HepG2 (cell line): Measurements from ENCODE around the gene PGGT1B. TPM values are rescaled to one million over a fixed set of nuclear protein-coding genes. Genes with fewer than 3 reads are reported as not detected.

Experiments used
- ATF4 ChIP-seq, 2 experiments: fragments of 450-650 bp in 1 of 2; sonication (generic) in 1 of 2; formaldehyde crosslinking; IDR thresholded peaks; 2 replicates each; pipeline versions ENCODE4 v1.5.0 to v1.8.0; 2020 to 2022; ENCODE audit warnings: mild to moderate bottlenecking in 1 of 2, missing genetic modification reagents in 1 of 2
- DMAP1 ChIP-seq: IDR thresholded peaks from 2 replicates; pipeline ENCODE4 v1.6.1; 2016
- FOXJ3 ChIP-seq: sonication (generic); formaldehyde crosslinking; IDR thresholded peaks from 2 replicates; pipeline ENCODE4 v1.4.0; 2020; ENCODE audit warnings: missing genetic modification reagents, mild to moderate bottlenecking, borderline replicate concordance
- FOXP4 ChIP-seq: sonication (generic); formaldehyde crosslinking; IDR thresholded peaks from 2 replicates; pipeline ENCODE4 v1.4.0; 2020; ENCODE audit warnings: missing genetic modification reagents
- HNRNPUL1 ChIP-seq: fragments of 200-400 bp; formaldehyde crosslinking; IDR thresholded peaks from 2 replicates; pipeline ENCODE4 v1.6.1; 2017; ENCODE audit warnings: low read depth, mild to moderate bottlenecking, low read length, moderate library complexity
- JUN ChIP-seq: sonication (generic); formaldehyde crosslinking; IDR thresholded peaks from 2 replicates; pipeline ENCODE4 v1.4.0; 2020; ENCODE audit warnings: mild to moderate bottlenecking, missing genetic modification reagents
- MTF1 ChIP-seq: sonication (generic); formaldehyde crosslinking; IDR thresholded peaks from 2 replicates; pipeline ENCODE4 v1.5.0; 2020; ENCODE audit warnings: missing genetic modification reagents
- NFE2 ChIP-seq: sonication (generic); formaldehyde crosslinking; IDR thresholded peaks from 2 replicates; pipeline ENCODE4 v1.4.0; 2020; ENCODE audit warnings: missing genetic modification reagents
- SIN3B ChIP-seq: fragments of 150-350 bp; IDR thresholded peaks from 2 replicates; pipeline ENCODE4 v1.6.1; 2014; ENCODE audit warnings: low read length
- SMAD1 ChIP-seq: sonication (generic); formaldehyde crosslinking; IDR thresholded peaks from 2 replicates; pipeline ENCODE4 v1.4.0; 2020; ENCODE audit warnings: missing genetic modification reagents, low read depth, mild to moderate bottlenecking, borderline replicate concordance
- TCF7 ChIP-seq: sonication (generic); IDR thresholded peaks from 2 replicates; pipeline ENCODE4 v1.6.1; 2016; ENCODE audit warnings: antibody characterized with exemption, low read depth
- ZBTB14 ChIP-seq: sonication (generic); formaldehyde crosslinking; IDR thresholded peaks from 2 replicates; pipeline ENCODE4 v1.4.0; 2020; ENCODE audit warnings: missing genetic modification reagents
- ZBTB42 ChIP-seq: sonication (generic); formaldehyde crosslinking; IDR thresholded peaks from 2 replicates; pipeline ENCODE4 v1.5.0; 2020; ENCODE audit warnings: mild to moderate bottlenecking, missing genetic modification reagents
- ZBTB7B ChIP-seq: sonication (generic); formaldehyde crosslinking; IDR thresholded peaks from 2 replicates; pipeline ENCODE4 v1.4.0; 2020; ENCODE audit warnings: missing genetic modification reagents
- ZFAT ChIP-seq: sonication (generic); formaldehyde crosslinking; conservative IDR thresholded peaks from 2 replicates; pipeline ENCODE4 v1.8.1; 2023; ENCODE audit warnings: missing genetic modification reagents, inconsistent platforms
- ZHX1 ChIP-seq: sonication (generic); formaldehyde crosslinking; IDR thresholded peaks from 2 replicates; pipeline ENCODE4 v1.8.1; 2022; ENCODE audit warnings: low read depth, mild to moderate bottlenecking, missing genetic modification reagents
- ZKSCAN5 ChIP-seq: sonication (generic); formaldehyde crosslinking; IDR thresholded peaks from 2 replicates; pipeline ENCODE4 v1.5.1; 2020; ENCODE audit warnings: mild to moderate bottlenecking, missing genetic modification reagents
- ZNF101 ChIP-seq: sonication (generic); formaldehyde crosslinking; IDR thresholded peaks from 2 replicates; pipeline ENCODE4 v1.4.0; 2020; ENCODE audit warnings: mild to moderate bottlenecking, low read depth, missing genetic modification reagents, borderline replicate concordance
- ZNF335 ChIP-seq: sonication (generic); formaldehyde crosslinking; IDR thresholded peaks from 2 replicates; pipeline ENCODE4 v1.4.0; 2020; ENCODE audit warnings: missing genetic modification reagents
- ZNF552 ChIP-seq: sonication (generic); formaldehyde crosslinking; IDR thresholded peaks from 2 replicates; pipeline ENCODE4 v1.9.0; 2022; ENCODE audit warnings: missing genetic modification reagents, mild to moderate bottlenecking, borderline replicate concordance
- ZNF607 ChIP-seq: sonication (generic); formaldehyde crosslinking; IDR thresholded peaks from 2 replicates; pipeline ENCODE4 v1.5.1; 2020; ENCODE audit warnings: missing genetic modification reagents, mild to moderate bottlenecking, borderline replicate concordance
- ZNF691 ChIP-seq: sonication (generic); formaldehyde crosslinking; IDR thresholded peaks from 2 replicates; pipeline ENCODE4 v1.4.0; 2020; ENCODE audit warnings: missing genetic modification reagents, low read depth, mild to moderate bottlenecking, borderline replicate concordance
- ZSCAN9 ChIP-seq: IDR thresholded peaks from 2 replicates; pipeline ENCODE4 v1.6.1; 2016; ENCODE audit warnings: borderline replicate concordance
- polyA plus RNA-seq, 8 experiments: library from polyadenylated mRNA; depleted of rRNA in 3 of 8; stranded (reverse) in 7 of 8; unstranded in 1 of 8; fragments of >200 nt; fragmentation: Illumina TruSeq in 4 of 8; extraction: Trizol in 4 of 8; gene quantifications; 2 replicates each; pipeline versions ENCODE4 v1.2.1 to v1.2.3, GENCODE V29; 2011 to 2016; ENCODE audit warnings: low read depth in 4 of 8, missing spikeins in 1 of 8, mixed read lengths in 1 of 8; ENCODE audit not compliant: insufficient read depth in 1 of 8
- total RNA-seq, 5 experiments: library from RNA; depleted of rRNA; stranded (reverse); fragments of >200 nt; fragmentation: Illumina TruSeq; extraction: Trizol; gene quantifications; 2 replicates each; pipeline ENCODE4 v1.2.3, GENCODE V29; 2016; ENCODE audit warnings: low read depth in 1 of 5

PGGT1B gene
- total and polyA plus RNA-seq, 2 of the 13 experiments (the other 11 are each of a cell fraction or from before 2014, with no cell fraction given): 2.4 to 42.7 TPM

GRCh38 chr5:115262321-115263077 is at the start of gene PGGT1B (continued):
- no peak for TF ChIP-seq SMAD1 (CRISPR knock-in tag)
- 0 out of 2 replicates have a peak, but pooled peaks have one; percentile 30 for TF ChIP-seq ZFAT (CRISPR knock-in tag)
- TF ChIP-seq FOXP4 (CRISPR knock-in tag): 0 out of 2 replicates have a peak, but pooled peaks have one; percentile 35
- peak; percentile 68 for TF ChIP-seq SIN3B
- no peak for TF ChIP-seq ZKSCAN5 (CRISPR knock-in tag)
- no peak for TF ChIP-seq ATF4 (CRISPR knock-in tag; IDR thresholded peaks at IDR 0.05)
- no peak for TF ChIP-seq ZBTB14
- no peak for TF ChIP-seq MTF1 (CRISPR knock-in tag)
- no peak for TF ChIP-seq NFE2 (CRISPR knock-in tag)
- TF ChIP-seq TCF7: no peak
- TF ChIP-seq FOXJ3 (CRISPR knock-in tag): no peak
- TF ChIP-seq ZNF101 (CRISPR knock-in tag): no peak
- no peak for TF ChIP-seq HNRNPUL1
- peak; percentile 81 for TF ChIP-seq DMAP1
- TF ChIP-seq ZNF552 (CRISPR knock-in tag): peak; percentile 91
- TF ChIP-seq ZBTB42 (CRISPR knock-in tag): peak; percentile 83
- TF ChIP-seq ZBTB7B: peak; percentile 73
- TF ChIP-seq JUN: no peak
- TF ChIP-seq ZSCAN9 (CRISPR knock-in tag): 0 out of 2 replicates have a peak, but pooled peaks have one; percentile 53
- no peak; the same call in 1 of the 2 replicates for TF ChIP-seq ZNF691 (CRISPR knock-in tag)
- TF ChIP-seq ZNF335 (CRISPR knock-in tag): peak; percentile 61
- no peak for TF ChIP-seq ZHX1
- 0 out of 2 replicates have a peak, but pooled peaks have one; percentile 65 for TF ChIP-seq ZNF607 (CRISPR knock-in tag)
